ENCODE data around the gene QRFP. TPM values are rescaled to one million over a fixed set of nuclear protein-coding genes. Genes with fewer than 3 reads are reported as not detected.
A peak's percentile ranks its signal among the peaks of the same experiment; 100 is the strongest.
"Not testable (repeated sequence)": the region's sequence is repeated elsewhere in the genome, so short reads cannot be mapped to it uniquely, and the experiment has no call there.

QRFP gene
- total RNA-seq, 1 donor from 2014 or later, result not detected

GRCh38 chr9:130848514-130848913, 48.1 kb downstream of the QRFP start:
- DNase-seq, result not testable (repeated sequence)

GRCh38 chr9:130847306-130848217, 49.0 kb downstream of the QRFP start:
- peak; percentile 98 for DNase-seq

DNA sequence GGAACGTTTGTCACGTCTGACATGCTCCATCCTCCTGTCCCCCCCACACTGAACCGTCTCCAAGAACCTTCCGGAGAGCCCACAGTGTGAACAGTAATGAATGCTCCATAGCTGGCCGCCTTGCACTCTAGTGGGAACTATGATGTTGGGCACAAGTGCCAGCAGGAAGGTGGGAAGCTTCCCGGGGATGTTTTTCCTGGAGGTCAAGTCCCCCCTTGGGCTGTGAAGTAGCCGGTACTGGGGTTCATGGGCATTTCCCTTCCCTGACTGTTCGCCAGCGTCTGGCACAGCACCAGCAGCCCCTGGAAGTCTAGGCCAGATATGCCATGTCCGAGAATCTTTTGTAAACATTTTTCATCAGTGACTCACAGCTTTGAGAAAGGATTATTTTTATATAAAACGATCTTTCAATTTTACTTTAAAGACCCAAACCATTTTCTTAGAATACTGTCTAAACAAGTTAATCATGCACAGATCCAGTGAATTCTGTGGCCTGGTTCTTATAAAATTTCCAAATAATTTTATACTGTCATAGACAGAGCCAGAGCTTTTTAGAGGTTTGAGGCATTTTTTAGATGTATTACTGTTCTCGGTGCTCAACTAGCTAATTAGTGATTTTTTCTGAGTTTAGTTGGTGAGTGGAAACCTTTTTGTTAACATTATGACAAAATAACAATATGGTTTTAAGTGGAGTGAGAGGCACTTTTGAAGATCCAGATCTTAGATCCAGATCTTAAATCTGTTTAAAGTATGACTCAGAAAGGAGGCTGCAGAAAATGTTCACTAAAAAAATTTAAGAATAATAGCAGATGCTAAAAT, 49.9 kb downstream of the QRFP start:
- DNase-seq, result peak; percentile 74

DNA sequence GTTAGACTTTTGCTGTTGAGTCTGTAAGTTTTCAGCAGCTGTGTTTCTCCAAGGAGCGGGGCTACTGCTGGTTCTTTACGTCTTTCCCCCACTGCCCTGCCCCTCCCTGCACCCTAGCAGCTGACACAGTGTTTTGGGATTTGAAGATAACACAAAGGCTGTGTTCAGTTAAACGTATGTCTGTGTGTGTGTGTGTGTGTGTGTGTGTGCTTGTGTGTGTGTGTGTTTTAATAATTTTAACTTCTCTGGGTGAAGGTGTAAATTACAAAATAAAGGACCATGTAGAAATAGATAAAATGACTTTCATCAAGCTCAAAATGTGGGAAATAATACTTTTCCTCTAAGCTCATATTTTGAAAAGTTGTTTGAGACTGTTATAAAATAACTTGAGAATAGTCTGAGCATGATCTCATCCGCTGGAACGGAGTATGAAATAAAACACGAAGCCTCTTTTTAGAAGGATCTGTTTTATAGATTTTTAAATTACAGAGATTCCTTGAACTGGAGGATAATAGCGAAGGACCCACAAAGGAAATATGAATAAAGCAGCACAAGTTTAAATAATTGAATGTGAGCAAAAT, 50.6 kb downstream of the QRFP start:
- DNase-seq, result peak; percentile 89

- no peak for DNase-seq
These were observed 51.4 kb downstream of the QRFP start for GRCh38 chr9:130845254-130845653.

DNA sequence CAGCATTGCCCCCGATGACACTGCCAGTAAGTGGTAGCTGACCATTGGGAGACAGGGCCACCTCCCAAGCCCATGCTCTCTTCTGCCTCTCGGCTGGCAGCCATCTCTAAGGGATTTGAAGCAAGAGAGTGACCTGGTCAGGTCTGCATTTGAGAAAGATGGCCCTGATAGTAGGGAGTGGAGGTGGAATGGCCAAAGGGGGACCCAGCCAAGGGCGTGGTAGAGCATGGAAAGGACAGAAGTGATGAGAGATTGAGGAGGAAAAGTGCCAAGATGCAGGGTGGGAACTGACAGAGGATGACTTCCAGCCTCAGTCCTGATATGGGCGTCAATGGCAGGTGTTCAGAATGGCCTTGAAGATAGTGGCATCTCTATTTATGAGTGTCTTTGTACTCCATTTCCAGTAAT, 52.6 kb downstream of the QRFP start:
- peak; percentile 48 for DNase-seq

- DNase-seq, result no peak
These were observed 53.3 kb downstream of the QRFP start for GRCh38 chr9:130843049-130843908.

Other genes starting within 250 kb of the QRFP start
- not detected for gene PRDM12, start 232.2 kb downstream of the QRFP start, total RNA-seq
- 25.1 TPM for gene EXOSC2, start 203.0 kb downstream of the QRFP start, total RNA-seq
- gene ABL1, start 61.6 kb downstream of the QRFP start, total RNA-seq, result 35.5 TPM
- 0.10 TPM for gene FIBCD1, start 42.4 kb upstream of the QRFP start, total RNA-seq
- gene LAMC3, start 112.4 kb upstream of the QRFP start, total RNA-seq, result 8.1 TPM
- 8.1 TPM for gene AIF1L, start 199.7 kb upstream of the QRFP start, total RNA-seq
- gene NUP214, start 228.8 kb upstream of the QRFP start, total RNA-seq, result 21.7 TPM

Measured in skin of body (tissue), 2 donors.